ENCODE measurements around the gene DFFB. TPM values are rescaled to one million over a fixed set of nuclear protein-coding genes. Genes with fewer than 3 reads are reported as not detected.

Gene DFFB
- total RNA-seq, 1 experiment from 2014 or later, result 7.9 TPM

DNA sequence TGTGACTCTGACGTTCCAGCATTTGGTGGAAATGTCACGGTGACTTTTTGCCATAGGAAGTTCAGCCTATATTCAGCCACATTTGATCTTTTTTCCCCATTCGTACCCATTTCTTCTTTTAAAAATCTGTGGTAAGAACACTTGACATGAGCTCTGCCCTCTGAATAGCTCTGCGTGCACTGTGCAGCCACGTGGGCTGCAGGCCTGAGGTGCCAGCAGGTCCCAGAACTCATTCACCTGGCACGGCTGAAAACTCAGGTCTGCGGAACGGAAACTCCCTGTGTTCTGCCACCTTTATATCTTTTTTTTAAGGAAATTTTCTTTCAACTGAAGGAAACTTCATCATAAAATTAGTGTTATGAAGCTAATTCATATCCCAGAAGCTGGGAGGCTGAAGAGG, 28.9 kb upstream of the DFFB start:
- DNase-seq (ENCODE audit: extremely low read depth, low read depth), result no peak

- no peak for DNase-seq (ENCODE audit: extremely low read depth, low read depth)
Observed at GRCh38 chr1:3831689-3832088, 25.6 kb upstream of the DFFB start.

GRCh38 chr1:3834701-3835100, 22.6 kb upstream of the DFFB start:
- DNase-seq (ENCODE audit: extremely low read depth, low read depth), result no peak

DNA sequence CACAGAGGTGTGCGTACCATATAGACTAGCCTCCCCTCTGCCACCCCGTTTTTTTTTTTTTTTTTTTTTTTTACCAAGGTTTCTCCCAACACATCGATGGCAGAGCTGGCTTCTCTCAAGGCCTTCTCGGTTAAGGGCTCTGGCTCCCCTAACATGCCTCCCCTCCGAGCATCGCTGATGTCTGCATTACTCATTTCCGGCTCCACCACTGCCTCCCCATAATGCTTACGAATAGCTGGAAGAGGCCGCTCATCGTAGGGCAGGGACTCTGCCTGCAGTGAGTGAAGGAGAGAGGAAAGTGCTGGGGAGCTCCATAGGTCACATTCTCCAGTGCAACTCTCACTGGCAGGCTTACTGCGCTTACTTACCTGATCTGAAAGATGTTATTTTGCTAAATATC, 20.9 kb upstream of the DFFB start:
- DNase-seq (ENCODE audit: extremely low read depth, low read depth), result no peak

DNA sequence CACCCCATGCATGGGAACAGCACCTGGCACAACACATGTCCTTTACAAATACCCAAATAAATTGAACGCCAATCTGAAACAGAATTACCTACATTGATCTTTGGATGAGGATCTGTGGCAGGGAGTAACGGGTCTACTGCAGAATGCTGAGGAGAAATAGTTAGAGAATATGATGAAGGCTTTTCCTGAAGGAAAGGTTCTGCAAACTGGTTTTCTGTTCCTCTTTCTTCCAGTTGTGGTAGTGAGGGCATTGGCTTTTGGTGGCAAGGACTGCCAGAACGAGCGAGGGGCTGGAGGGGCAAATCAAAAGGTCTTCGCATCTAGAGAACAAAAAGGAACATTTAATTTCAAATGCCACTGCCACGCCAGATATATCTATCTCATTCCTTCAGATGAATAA, 20.1 kb upstream of the DFFB start:
- no peak for DNase-seq (ENCODE audit: extremely low read depth, low read depth)

DNA sequence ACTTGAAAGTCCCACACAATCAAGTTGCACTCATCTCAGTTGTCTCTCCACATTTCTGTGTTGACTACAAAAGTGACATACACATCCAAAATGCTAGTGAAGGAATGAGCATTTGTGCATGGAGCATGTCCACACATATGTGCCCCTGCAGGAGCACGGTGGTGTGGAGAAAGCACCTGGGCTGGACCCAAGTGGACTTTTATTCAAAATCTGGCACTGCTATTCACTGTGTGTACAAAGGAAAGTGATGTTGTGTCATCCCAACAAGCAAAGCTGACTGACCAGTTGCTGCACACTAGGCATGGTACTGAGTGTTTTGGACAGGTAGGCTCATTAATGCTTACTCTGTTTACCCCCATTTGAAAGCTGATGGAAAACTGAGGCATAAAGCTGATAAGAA, 19.6 kb upstream of the DFFB start:
- DNase-seq (ENCODE audit: extremely low read depth, low read depth), result no peak

- no peak for DNase-seq (ENCODE audit: extremely low read depth, low read depth)
Observed at GRCh38 chr1:3838788-3839187, 18.5 kb upstream of the DFFB start.

GRCh38 chr1:3841491-3841890, 15.8 kb upstream of the DFFB start:
- no peak for DNase-seq (ENCODE audit: extremely low read depth, low read depth)

DNA sequence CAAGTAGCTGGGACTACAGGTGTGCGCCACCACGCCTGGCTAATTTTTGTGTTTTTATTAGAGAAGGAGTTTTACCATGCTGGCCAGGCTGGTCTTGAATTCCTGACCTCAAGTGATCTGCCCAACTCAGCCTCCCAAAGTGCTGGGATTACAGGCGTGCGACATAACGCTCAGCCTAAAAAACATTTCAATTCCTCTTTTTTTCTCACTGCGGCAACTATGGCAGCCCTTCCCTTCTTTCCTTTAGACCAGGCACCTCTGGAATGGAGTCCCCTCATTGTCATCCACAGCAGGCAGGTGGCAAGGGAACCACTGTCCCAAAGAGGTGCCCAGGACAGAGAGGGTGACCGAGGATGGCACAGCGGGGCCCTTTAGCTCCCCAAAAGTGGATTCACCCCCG, 14.4 kb upstream of the DFFB start:
- DNase-seq (ENCODE audit: extremely low read depth, low read depth), result no peak

- no peak for DNase-seq (ENCODE audit: extremely low read depth, low read depth)
Observed at GRCh38 chr1:3846541-3846940, 10.7 kb upstream of the DFFB start.

DNA sequence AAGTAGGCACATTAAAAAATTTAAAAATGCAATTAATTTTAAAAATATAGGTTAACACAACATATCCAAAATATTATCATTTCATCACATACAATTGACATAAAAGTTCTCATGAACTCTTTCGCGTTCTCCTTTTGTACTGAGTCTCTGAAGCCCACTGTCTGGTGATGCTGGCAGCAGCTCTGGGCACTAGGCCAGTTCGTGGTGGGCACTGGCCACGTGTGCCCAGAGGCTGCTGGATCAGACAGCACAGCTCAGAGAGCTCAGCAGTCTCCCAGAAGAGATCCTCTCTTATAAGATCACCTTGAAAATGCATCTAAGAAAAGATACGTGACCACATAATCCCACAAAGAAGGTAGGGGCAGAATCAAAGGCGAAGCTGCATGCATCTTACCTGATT, 10.2 kb upstream of the DFFB start:
- no peak for DNase-seq (ENCODE audit: extremely low read depth, low read depth)

- DNase-seq (ENCODE audit: extremely low read depth, low read depth), result no peak
Observed at GRCh38 chr1:3850857-3851256, 6.4 kb upstream of the DFFB start.

DNA sequence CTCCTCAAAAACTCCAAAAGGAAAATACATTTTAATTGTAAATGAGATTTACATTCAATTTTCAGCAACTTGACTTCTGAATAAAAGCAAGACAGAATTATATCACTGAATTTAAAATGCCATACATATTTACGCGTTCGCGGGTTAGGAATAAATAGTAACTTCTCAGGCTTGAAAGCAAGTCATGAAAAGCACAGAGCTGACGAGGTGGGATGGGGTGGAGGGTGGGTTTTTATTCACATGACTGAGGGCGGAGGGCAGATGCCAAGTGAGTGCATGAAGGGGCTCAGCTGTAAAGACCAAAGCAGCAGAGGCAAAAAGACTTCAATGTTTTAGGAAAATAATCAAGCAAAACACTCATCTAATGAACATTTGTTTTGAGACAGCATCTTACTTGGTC, 6.0 kb upstream of the DFFB start:
- DNase-seq (ENCODE audit: extremely low read depth, low read depth), result no peak

DNA sequence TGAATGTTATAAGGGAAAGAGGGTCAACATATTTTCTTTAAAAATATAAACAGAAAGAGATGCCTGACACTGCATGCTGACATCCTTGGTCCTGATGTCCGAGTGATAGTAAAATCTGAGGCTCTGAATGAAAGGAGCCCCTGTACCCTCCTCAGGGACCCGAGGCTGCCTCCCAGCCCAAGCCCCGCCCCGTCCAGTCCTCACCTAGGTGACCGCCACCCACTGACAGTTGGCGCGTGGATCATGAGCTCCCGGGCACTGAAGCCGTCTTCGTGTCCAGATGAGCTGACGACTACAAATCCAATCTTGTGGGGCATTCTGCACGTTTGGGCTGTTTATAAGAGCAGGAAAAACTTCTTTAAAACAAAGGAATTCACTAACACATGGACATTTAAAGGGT, 5.2 kb upstream of the DFFB start:
- DNase-seq (ENCODE audit: extremely low read depth, low read depth), result no peak

DNA sequence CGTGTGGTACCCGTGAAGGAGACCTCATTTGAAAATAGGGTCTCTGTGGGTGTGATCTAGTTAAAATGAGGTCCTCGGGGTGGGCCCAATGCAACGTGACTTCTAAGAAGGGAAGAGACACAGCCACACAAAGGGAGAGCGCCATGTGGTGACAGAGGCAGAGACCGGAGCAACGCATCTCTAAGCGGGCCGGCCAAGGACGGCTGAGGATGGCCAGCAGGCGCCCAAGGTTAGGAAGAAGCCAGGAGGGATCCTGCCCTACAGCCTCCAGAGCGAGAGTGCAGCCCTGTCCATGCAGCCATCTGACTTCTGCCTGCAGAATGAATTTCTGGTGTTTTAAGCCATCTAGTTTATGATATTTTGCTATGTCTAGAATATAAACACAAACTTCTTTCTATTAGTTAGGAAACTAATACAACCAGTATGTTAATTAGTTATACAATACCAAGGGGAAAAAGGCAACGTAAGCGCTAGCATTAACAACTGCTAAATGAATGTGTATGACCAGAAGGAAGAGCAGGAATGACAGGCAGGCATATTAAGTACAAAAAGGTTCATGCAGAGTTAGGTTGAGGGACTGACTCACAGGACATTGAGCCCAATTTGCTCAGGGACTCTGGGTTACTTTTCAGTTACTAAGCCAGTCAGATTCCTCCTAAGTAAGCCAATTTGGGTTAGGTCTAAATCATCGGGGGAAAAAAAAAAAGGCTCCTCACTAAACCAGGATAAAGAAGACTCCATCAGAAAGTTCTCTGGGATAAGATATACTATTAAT, 4.4 kb upstream of the DFFB start:
- DNase-seq (ENCODE audit: extremely low read depth, low read depth), result no peak

DNA sequence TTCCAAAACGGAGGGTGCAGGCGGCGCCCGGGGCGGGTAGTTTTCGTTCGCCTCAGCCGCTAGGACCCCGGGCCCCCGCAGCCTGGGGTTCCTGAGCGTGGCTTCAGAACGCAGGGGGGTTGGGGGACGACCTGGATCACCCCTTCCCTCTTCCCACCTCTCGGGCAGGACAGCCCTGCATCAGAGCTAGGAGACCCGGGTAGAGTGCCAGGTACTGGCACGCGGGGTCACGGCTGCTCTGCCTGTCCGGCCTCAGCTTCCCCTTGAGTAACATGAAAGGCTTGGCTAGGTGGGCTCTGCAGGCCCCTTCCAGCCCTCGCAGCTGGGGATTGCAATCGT, 484 bp downstream of the DFFB start:
- no peak for DNase-seq (ENCODE audit: extremely low read depth, low read depth)

DNA sequence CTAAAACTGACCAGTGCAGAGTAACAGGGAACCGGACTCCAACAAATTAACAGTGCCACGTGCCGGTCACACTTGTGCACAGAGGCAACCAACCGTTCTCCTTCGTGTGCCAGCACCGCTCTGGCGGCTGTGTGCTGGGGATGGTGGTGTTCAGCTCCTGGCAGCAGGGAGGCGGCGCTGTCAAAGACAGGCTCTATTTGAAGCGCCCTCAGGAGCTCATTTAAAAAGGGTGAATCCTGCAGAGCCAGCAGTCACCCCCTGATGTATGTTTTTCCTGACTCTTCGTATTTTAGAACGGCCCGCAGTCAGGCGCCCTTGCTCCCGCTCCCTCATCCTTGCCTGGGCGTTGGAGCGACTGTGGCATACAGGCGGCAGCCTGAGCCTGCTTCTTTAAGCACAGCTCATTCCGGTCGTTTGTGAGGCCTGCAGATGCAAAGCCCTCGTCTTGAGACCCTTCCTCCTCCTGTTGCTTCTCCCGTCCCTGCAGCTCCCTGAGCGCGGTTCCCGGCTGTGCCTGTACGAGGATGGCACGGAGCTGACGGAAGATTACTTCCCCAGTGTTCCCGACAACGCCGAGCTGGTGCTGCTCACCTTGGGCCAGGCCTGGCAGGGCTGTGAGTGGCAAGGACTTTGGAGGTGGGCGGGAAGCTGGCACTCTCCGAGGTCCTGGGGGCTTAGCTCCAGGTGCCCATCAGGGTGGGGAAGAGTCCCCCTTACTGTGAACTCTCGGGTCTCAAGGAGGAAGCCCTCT, 1.1 kb downstream of the DFFB start:
- DNase-seq (ENCODE audit: extremely low read depth, low read depth), result no peak

- no peak for DNase-seq (ENCODE audit: extremely low read depth, low read depth)
Observed at GRCh38 chr1:3863231-3863935, 6.1 kb downstream of the DFFB start.

DNA sequence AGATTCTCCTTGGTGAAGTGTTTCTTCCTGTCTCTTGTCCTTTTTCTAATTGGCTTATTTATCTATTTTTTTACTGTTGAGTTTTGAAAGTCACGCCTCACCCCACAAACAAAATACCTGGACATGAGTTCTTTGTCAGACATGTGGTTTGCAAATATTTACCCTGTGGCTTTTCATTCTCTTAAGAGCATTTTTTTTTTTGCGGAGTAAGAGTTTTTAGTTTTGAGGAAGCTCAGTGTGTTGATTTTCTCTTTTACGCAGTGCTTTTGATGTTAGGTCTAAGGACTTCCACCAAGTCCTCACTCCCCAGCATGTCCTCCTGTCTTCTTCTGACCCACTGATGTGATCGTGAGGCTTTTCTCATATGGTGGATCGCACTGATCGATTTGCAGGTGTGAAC, 7.6 kb downstream of the DFFB start:
- DNase-seq (ENCODE audit: extremely low read depth, low read depth), result no peak

GRCh38 chr1:3865606-3866160, 8.4 kb downstream of the DFFB start:
- no peak for DNase-seq (ENCODE audit: extremely low read depth, low read depth)

DNA sequence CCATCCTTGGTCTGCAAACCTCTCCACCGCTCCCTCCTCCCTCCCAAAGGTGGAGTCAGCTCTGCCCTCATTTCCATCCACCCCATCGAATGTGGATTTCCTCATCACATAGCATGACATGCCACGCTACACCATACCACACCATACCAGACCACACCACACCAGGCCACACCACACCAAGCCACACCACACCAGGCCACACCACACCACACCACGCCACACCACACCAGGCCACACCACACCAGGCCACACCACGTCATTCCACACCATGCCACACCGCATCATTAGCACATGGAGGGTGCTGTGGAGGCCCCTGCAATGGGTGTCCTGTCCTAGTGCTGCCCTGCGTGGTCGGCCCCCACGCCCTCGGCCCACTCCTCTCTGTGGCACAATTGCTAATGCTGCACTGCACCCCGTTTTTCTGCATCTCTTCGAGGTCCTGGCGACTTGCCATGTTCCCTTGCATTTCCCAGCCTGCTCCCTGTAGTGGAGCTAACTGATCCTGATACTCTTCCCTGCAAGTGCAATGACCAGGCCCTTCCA, 11.3 kb downstream of the DFFB start:
- no peak for DNase-seq (ENCODE audit: extremely low read depth, low read depth)

All from NCI-H460 (cell line).